HG03139 (cell line): ENCODE data around the gene TIMP3.

Experiments
- ATAC-seq: cut with Tn5 transposase; IDR thresholded peaks from one replicate; pipeline ENCODE4 v1.9.1; 2021; ENCODE audit not compliant: unreplicated experiment

The TIMP3 gene

DNA sequence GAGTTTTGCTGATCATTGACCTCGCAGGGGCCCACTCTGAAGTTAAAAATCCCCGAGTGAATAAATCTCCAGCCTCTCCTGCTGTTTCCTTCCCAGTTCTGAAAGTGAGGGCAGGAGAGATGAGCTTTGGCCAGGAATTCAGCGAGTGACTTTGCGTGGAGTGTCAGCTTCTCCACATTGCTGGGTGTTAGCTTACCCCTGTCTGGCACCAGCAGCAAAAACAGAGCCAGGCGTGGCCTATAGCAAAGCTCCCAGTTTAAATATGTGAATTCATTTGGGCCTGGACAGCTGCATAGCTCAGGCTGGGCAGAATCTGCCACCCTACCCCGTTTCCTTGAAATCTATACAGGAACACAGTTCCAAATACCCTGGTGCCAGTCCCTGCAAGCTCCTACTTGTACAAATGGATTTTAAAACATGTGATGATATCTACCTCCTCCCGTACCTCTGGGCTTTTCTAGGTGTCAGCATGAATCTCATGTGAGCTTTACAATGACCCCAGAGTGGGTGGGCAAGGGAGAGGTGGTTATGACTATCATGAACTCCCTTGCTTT, 25.6 kb downstream of the TIMP3 start:
- no peak for ATAC-seq

DNA sequence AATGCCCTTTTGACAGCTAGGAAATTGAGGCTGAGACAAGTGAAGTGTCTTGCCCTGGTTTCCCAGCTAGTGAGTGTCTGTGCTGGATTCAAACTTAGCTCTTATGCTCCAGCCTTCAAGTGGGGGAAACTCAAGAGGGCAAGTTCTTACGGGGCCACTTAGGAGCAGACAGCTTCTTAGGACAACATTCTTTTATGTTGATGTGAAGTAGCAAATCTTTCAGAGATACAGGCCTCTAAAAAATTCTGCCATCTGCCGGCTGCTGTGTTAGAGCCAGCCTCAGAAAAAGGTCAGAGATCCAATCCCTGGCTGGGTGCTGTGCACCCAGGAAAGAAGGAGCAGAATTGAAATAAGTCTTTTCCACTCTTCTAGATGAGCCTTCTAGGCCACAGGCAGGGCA, 26.6 kb downstream of the TIMP3 start:
- ATAC-seq, result no peak

DNA sequence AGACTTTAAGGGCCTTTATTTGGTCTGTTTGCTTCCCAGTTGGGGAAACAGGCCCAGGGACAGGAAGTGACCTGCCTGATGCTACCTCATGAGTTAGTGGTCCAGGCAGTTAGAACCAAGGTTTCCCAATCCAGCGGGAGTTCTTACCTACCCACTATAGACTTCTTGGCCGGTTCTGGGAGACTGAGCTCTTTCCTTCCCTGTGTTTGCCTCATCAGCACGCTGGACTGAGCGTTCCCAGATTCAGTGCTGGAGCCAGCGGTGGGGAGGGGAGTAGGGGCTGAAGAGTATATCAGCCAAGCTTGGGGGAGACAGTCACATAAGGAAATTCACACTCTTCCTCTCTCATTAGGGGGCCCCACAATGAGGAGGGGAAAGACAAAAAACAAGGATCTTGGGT, 27.1 kb downstream of the TIMP3 start:
- no peak for ATAC-seq

DNA sequence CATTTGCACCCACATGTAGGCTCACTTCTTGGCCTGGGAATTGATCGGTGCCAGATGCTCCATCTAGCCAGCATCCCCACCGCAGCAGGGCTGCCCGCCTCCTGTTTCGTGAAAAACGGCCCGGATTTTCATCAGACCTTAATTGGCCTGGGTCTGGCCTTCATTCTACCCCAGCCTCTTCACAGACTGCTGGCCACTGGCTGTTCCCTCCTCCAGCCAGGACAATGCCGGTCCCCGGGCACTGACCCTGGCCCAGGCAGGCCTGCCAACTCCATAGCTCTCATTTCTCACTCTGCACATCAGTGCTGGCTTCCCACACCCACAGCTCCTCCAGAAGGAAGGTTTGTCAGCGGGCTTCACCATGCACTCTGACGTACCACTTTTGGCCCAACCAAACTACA, 27.9 kb downstream of the TIMP3 start:
- no peak for ATAC-seq

DNA sequence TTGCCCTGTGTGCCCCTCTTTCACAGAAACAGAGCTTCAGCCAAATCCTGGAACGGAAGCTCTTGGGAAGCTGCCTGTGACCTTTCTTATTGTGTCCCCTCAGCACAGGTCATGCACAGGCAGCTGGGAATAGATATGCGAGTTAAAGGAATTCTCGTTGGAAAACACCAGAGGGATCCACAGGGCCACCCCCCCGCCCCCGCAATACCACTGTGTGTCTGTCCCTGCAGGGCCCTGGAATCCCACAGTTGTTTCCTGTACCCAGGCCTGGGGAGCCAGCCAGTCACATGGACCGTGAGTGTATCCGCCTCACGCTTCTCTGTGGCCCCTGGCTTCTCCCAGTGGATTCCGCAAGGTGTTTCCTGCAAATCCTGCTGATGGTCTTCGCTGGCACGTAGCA, 29.0 kb downstream of the TIMP3 start:
- ATAC-seq, result no peak

DNA sequence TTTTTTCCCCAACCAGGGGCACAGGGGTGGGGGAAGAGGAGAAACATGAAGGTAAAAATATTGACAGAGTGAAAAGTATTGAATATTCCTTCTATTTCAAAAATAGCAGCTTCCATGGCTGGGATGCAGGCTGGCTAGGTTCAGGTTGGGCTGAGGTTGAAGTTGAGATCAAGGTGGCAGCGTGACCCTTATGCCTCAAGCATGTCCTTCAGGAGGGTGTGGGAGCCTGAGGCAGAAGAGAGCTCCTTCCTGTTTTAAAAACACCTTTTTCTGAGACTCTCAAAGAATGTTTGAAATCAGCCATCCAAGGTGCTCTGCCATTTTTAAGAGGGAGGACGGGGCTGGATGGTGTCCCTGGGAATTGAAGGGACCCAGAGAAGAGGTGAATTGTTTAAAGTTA, 29.5 kb downstream of the TIMP3 start:
- ATAC-seq, result no peak

DNA sequence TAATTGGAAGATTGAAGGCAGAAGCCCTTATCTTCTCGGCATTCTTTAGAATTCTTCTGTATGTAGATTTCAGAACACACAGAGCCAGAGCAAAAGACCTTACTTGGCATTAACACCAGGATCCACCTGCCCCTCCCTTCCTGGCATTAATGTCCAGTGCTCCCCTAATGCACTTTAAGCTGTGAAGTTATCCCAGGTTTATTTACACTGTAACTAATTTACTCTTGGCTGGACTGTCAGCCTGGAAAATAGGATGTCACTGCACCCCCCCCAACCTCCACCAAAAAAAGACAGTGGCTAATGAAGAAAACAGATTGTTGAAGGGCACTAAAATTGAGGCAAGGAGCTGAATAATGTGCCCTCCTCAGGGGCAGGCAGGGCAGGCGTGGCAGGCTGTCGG, 30.1 kb downstream of the TIMP3 start:
- ATAC-seq, result no peak

DNA sequence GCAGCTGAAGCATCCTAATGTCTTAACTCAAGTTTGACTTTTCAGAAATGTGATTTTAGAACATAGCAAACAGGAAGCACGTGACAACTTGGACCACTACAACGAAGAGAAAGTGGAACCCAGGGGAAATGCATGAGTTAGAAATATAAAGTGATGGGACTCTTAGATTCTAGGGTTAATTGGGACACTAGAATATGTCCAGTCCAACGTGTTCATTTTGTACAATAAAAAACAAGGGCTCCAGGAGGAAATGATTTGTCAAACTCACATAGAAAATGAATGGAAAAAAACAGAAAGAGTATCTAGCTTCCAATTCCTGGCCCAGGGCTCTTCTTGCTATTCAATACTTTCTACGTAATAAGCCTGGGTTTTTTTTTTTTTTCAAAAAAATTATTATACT, 30.7 kb downstream of the TIMP3 start:
- no peak for ATAC-seq

DNA sequence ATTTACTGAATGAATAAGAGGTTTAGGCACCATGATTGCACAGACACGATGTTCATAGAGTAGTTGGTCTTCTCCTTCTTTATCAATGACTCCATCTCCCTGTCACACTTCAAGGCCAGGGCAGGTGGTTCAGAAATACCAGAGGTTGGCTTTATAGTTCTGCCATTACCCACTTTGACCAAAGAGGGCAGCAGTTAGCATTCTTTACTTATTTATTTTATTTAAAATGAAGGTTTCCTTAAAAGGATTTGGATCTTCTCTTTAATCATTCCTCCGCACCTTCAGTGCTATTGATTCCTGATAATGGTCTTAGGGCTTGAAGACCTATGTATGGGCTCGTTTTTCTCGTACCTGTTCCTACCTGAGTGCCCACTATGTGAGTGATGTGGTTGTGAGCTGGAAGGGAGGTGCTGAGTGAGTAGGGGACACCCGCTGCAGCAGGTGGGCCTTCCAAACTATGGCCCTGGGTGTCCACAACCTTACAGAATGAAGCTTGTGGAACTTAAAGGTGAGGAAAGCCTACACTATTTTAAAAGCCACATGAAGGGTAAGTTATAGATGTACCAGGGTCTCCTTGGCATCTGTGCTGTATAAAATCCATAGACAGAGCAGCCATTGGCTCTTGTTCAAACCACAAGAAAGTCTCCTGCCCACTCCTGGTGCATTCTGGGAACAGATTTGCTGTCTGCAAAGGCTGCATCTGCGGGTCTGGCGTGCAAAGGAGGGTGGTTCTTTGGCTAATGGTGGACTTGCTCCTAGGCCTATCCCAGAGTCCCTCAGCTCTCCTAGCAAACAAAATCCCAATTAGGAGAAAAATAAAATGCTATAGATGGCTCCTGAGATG, 35.0 kb downstream of the TIMP3 start:
- no peak for ATAC-seq

DNA sequence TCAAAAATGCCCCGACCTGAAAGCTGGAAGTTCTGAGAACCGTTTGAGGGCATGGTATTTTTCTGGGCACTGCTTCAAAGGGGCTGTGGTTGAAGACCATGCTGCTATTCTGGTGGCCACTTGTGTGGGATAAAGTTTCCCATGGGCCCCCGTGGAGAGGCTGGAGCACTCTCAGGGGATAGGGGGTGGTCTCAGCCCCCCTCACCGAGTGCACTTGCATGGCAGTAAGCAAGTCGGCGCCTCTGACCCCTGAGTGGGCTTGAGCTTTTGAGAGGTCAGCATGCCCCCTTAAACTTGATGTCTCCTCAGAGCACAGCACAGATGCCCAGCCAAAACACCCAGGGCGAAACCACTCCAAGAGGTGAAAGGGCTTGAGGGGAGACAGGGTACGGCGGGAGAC, 35.6 kb downstream of the TIMP3 start:
- ATAC-seq, result no peak

DNA sequence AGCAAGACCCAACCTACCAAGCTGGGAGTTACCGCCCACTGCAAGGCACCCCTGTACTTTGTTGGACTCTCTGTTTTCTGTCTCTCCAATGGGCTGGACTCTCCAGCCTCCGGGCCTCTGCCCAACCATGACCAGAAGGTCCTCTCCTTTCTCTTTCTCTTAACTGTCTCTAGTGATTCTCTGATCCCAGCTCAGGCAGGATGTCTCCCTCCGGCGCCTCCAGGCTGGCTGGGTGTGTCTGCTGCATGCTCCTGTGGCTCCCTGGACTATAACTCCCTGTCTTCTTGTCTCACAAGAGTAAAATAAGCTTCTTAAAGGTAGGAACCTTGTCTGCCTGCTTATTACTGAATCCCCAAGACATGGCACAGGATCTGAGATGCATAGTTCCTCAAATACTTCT, 36.3 kb downstream of the TIMP3 start:
- no peak for ATAC-seq

DNA sequence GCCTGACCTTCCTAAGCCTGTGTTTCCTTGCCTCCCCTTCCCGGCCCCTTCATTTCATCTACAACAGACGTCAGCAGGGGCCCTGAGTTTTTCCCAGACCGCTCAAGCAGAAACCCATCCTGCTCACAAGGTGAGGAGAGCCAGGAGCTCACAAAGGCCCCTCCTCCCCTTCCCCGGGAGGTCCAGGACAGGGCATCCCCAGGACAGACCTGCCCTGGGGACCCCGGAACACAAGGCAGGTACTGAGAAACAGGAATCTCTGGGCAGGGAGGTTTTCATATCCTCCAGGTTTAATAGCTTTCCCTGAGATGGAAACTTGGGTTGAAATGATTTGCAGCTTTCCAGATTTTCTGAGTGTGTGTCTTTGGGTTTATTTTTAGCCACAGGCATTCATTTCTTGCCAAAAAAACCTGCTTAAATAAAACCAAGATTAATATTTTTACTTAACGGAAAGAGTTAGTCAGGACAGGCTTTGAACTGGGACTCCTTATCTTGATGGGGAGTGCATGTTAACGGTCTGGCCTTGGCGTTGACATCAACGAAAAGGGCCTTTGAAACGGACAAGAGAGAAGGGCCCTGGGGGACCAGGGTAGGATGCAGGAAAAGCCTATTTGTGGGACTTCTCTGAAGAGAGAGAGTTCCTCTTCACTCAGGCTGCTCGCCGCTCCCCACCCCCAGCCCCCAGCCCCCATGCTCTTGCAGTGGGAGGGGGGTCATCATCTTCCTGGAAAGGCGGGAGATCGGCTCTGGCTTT, 38.5 kb downstream of the TIMP3 start:
- ATAC-seq, result no peak

DNA sequence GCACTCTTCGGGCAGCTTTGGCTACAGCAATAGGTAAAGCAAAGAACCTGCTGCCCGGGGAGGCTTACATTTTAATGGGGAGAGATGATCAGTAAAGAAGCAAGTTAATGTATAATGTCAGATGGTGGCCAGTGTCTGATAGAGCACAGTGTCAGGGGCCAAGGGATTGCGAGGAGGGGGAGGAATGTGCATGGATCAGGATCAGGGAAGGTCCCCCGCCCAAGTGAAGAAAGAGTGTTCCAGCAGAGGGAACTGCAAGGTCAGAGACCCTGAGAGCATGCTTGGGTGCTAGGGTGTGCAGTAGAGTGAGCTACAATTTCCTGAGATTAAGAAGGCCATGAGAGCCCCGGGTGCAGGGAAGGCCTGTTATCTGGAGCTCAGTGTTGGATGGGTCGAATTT, 39.7 kb downstream of the TIMP3 start:
- no peak for ATAC-seq

DNA sequence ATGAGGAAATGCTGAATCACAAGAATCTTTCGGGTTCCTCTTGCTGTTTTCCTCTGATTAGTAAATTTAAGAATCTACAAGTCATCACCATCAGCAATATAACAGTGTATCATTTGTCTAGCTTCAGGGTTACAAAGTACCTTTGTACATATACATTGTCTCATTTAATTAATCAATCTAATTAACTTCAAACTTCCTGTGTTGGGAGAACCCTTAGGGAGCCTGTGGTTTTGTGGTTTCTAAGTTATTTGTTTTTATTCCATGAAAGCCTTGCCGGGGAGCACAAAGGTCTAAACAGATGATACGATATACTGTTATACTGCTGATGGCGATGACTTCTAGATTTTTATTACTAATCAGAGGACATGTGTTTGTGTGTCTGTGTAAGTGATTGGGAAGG, 41.0 kb downstream of the TIMP3 start:
- no peak for ATAC-seq

DNA sequence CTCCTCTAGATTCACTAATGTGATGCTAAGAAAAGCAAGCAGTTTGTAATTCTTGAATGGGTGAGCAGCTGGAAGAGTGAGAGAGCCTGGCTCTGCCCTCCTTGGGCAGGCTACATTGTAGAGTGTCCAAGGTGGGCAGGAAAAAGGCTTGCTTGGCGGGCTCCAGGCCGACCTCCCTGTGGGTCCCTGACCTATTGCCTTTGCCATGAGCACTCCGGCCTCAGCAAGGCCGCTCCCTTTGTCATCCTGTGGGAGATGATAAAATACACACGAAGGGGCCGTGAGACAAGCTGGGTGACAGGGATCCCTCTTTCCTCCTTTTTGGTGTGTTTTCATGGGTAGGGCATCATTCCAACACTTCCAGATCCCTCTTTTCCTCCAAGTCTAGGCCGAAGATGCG, 41.8 kb downstream of the TIMP3 start:
- no peak for ATAC-seq

DNA sequence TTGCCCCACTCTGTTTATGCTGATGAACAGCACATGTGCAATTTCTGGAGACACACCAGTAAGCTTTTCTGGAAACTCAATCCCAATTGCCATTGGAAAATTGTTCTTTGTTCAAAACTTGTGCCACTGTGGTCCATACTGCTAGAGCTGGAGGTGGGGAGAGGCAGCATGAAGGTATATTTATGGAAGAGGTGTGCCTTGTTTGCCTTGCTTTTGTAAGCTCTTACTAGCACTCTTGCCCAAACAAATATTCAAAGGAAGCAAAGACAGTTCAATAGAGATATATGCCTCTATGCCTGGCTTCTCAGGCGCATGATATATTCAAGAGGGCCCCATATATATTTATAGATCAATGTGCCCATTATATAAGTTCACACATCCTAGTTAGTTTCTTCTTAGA, 42.7 kb downstream of the TIMP3 start:
- ATAC-seq, result no peak

DNA sequence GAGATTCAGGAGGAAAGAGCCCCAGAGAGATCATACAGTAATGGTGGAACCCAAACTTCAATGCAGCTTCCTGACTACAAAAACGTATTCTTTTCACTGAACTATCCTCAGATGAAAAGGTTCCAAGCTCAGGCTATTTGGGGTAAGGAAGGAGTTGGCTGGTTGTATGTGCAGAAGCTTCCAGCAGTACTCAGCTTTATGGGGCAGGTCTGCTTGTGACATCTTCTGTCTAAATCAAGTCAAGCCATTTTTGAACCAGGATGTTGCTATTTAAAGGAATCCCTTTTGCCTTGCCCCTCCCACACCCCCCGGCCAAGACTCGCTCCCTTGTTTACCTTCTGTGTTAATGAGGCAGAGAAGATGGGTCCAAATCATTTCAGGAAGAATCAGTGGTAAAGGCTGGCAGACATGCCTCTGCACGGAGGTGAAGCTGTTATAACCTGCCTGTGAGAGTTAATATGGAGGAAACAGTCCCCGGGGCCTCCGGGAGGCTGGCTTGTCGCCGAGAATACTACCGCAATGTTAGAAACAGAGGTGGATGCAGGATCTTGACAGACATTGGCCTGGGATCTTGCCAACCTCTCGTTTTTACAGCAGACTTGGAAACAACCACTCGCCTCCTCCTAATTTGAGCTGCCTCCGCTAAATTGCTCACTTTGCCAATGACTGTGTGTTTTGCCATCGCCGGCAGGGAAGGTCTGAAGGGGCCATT, 45.4 kb downstream of the TIMP3 start:
- no peak for ATAC-seq

DNA sequence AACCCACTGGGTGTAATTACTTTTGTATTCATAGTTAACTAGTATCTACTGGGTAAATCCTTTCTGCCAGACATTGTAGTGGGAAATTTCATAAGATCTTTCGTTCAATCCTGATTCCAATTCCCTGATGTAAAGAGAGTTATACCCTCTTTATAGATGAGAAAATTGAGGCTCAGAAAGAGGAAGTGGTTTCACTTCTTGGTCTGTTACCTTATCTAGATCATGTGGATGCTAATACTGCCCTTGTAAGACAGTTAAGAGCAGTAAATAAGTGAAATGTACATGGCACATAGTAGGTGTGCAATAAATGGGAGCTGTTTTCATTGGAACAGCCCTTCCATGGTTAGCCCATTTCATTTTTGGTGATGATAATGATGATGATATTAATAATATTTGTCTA, 46.7 kb downstream of the TIMP3 start:
- ATAC-seq, result no peak

DNA sequence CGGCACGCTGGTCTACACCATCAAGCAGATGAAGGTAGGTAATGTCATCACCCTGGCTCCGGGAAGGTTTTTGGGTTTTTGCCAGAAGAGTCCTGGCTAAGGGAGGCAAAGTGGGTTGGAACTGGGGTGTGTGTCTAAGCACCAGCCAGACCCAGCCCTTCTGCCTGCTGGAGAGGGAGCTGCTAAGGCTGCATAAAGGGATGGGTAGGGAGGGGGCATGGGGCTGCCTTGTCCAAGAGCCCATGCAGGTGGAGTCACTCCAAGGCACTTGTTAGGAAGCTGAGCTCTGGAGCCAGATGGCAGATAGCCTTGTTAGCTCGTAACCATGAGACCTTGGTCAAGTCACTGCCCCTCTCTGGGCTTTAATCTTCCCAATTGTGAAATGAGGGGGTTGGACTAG, 48.0 kb downstream of the TIMP3 start:
- ATAC-seq, result no peak

DNA sequence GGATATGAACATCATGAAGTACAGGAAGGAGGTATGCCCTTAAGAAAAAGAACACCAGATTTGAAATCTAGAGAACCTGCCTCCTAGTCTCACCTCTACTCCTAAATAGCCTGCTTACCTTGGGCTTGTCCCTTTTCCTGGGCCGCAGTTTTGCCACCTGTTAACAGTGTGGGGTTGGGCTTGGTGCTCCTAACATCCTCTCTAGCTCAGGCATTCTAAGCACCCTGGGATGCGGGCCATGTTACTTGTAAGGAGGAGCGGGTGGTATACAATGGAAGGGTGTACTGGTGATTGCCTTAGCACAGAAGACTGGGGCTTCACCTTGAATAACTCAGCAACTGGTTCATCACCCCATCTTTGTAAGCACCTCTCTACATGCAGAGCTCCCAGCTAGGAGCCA, 48.7 kb downstream of the TIMP3 start:
- no peak for ATAC-seq

DNA sequence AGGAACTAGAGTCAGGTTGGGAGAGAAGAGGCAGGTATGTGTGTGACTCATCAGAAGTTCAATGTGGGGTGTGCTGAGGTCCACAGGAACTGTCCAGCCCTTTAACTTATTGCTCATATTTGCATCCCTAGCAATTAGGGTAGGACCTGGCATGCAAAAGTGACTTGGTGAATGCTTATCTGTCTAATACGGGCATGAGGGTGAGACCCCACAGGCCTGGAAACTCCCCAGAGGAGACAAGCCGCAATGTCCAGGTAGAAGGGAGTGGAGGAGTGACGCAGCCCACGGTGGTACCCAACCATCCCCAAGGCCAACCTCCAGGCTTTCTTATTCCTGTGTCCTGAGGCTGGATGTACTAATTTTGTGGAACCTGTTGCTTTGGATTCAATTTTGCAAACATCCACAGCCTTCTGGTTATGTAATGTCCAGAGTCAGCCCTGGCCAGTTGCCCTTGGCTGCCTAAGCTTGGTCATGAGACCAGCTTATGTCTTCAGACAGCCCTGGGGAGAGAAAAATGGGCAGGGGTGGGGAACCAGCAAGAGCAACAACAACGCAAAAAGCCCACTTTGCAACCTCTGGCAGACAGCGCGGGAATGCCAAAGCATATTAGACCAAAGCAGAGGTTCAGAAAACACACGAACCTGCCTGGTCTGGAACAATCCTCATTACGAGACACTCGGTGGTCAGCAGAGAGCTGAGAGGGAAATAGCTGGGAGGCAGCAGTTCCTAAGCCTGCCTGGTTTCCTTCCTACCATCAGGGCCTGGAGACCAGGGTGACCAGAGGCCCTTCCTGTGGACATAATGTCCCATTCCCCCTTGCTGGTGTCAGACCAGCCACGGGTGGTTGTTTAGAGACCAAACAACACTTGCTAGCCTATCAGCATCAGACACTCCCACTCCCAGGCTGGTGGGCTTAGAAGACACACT, 49.3 kb downstream of the TIMP3 start:
- ATAC-seq, result no peak
